ENCODE data around the gene AFF3.

DNA sequence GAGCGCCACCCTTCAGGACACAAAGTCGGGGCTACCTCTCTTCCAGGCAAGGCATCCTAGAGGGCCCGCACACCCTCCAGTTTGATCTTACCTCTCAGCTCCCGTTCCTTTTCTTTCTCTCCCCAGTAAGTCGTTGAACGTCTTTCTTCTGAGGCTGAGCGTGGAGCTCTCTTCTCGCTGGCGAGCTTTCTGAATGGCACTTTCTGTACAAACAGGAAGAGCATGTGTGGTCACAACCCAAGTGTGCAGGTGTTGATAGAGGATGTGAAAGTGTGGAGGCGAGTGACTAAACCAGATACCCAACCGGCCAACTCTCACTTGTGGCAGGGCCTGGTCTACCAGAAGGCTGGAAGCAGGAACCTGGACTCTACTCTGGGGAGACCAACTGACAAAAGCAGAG is at the start of gene AFF3:
- TF ChIP-seq CTCF (IDR thresholded peaks at IDR 0.05; ENCODE audit: low read length) = no peak; the same call in 1 of the 2 replicates
- no peak for TF ChIP-seq EZH2 (IDR thresholded peaks at IDR 0.05; ENCODE audit: borderline replicate concordance, low read length)

Measured in OCI-LY1 (cell line).